ENCODE results near the gene CHRDL2.
"Not testable (repeated sequence)": the region's sequence is repeated elsewhere in the genome, so short reads cannot be mapped to it uniquely, and the experiment has no call there.

CHRDL2 gene

DNA sequence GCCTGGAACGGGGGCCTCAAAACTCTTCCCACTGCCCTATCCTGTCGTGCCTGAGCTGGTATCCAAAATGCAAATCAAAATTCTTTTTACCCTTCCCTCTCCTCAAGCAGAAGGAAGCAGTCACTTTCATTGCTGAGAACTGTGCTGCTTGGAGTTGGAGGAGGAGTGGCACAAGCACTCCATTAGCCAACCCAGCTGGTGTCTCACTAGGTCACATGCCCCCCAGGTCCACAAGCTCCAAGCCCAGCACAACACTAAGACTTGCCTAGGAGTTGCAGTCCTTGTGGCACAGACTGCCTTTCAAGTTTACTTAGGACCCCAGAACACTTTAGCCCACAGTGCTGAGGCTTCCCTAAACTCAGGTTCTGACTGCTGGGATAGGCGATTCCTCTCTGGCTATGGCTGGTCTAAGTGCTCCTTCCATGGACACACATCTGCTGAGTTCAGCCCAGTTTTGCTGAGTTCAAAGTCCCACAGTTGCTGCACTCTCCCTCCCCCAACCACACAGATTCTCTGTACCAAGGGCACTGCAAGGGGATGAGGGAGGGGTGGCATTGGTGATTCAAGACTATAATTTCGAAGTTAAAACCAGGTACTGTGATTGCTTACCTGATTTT, 68.6 kb downstream of the CHRDL2 start:
- no peaks in the 10 kb centered on the region for H3K4me1 Mint-ChIP-seq (ENCODE audit: low read depth)
- H3K9me3 Mint-ChIP-seq = peaks cover 7% of the 10 kb centered on the region
- peaks cover 22% of the 10 kb centered on the region for H3K36me3 Mint-ChIP-seq (ENCODE audit: low read depth)
- no peak overlapping the region for H3K27ac Mint-ChIP-seq
- no peaks in the 10 kb centered on the region for H3K27me3 Mint-ChIP-seq (ENCODE audit: low read depth)
- H3K4me3 Mint-ChIP-seq = no peak overlapping the region

DNA sequence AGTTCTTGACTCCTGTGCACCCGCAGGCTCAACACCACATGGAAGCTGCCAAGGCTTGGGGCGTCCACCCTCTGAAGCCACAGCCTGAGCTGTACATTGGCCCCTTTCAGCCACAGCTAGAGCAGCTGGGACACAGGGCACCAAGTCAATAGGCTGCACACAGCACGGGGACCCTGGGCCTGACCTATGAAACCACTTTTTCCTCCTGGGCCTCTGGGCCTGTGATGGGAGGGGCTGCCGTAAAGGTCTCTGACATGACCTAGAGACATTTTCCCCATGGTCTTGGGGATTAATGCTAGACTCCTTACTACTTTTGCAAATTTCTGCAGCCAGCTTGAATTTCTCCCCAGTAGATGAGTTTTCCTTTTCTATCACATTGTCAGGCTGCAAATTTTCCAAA, 72.1 kb downstream of the CHRDL2 start:
- not testable (repeated sequence) for H3K9me3 Mint-ChIP-seq; H3K27me3 Mint-ChIP-seq (ENCODE audit: low read depth); H3K4me1 Mint-ChIP-seq (ENCODE audit: low read depth); H3K27ac Mint-ChIP-seq; H3K4me3 Mint-ChIP-seq
- H3K36me3 Mint-ChIP-seq (ENCODE audit: low read depth) = peaks cover 34% of the 10 kb centered on the region

DNA sequence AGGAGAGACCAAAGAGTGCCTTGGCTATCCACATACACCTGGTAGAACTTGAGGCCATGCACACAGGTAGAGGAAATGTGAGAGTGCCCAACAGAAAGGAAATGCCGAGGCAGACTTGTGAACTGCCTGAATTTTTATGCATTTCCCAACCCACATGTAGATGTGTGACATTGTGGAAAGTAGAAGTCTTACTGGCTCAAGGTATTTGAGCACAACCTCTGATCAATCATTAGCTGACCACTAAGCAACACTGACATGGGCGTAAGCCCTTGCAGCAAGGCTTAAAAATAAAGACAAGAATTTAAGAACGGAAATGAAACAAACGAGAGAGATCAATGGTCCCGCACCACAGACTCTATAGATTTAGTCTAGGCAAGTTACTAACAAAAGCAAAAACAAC, 76.2 kb downstream of the CHRDL2 start:
- Mint-ChIP-seq H3K4me3 (no peak overlapping the region), H3K9me3 (no peaks in the 10 kb centered on the region), H3K27ac (no peak overlapping the region), H3K4me1 (ENCODE audit: low read depth) (no peaks in the 10 kb centered on the region), H3K36me3 (ENCODE audit: low read depth) (peaks cover 46% of the 10 kb centered on the region), H3K27me3 (ENCODE audit: low read depth) (no peaks in the 10 kb centered on the region)

DNA sequence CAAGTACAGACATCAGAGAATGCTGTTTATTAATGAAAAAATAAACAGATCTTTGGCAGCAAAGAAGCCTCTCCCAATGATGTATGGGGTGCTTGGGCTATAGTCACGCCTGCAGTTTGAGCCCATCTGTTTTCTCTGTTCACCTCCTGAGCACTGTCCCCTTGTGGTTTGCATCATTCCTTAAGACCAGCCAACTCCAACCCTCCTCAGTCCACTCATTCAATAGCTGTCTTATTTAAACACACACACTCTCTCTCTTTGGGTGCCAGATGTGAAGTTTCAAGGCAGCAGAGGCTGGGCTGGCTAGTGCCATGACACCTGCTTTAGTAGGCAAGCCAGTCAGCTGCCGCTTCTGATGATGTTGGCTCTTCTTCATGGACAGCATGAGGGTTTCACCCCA, 80.7 kb downstream of the CHRDL2 start:
- Mint-ChIP-seq H3K4me1 (ENCODE audit: low read depth) (no peaks in the 10 kb centered on the region), H3K36me3 (ENCODE audit: low read depth) (peaks cover 39% of the 10 kb centered on the region), H3K4me3 (no peak overlapping the region), H3K27ac (no peak overlapping the region), H3K9me3 (no peaks in the 10 kb centered on the region), H3K27me3 (ENCODE audit: low read depth) (no peaks in the 10 kb centered on the region)

DNA sequence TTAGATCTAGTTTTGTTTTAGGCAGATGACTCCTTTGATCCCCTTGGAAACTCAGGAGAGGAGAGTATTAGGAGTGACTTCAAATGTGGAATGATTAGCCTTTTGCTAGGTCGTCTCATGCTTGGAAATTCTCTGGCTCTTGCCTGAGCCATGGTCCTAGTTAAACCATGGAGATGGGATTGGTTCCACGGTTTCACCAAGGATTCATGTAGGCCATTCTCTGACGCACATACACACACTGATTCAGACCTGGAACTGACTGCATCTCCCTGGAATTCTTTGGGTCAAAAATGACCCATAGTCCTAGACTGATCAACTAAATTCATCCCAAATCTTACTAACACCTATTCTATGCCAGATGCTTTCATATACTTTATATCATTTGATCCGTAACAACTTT, 82.3 kb downstream of the CHRDL2 start:
- no peak overlapping the region for H3K4me3 Mint-ChIP-seq
- H3K27me3 Mint-ChIP-seq (ENCODE audit: low read depth) = no peaks in the 10 kb centered on the region
- H3K36me3 Mint-ChIP-seq (ENCODE audit: low read depth) = peaks cover 38% of the 10 kb centered on the region
- no peaks in the 10 kb centered on the region for H3K4me1 Mint-ChIP-seq (ENCODE audit: low read depth)
- H3K27ac Mint-ChIP-seq = no peak overlapping the region
- no peaks in the 10 kb centered on the region for H3K9me3 Mint-ChIP-seq

DNA sequence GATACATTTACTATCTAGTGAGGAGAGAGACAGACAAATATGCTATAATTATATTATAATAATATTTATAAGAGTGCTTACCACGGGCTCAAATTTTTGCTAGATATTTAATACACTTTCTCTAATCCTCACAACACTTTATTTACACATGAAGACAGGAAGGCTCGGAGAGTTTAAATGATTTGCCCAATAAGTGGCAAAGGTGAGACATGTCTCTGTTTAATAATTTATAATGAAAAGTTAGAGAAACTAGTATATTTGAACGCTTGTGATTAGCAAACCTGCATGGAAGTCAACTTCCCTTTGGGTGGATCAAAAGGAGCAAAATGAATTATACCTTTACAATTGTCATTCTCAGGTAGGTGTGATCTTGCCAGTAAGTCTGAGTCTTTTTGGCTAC, 83.4 kb downstream of the CHRDL2 start:
- no peaks in the 10 kb centered on the region for H3K27me3 Mint-ChIP-seq (ENCODE audit: low read depth)
- no peaks in the 10 kb centered on the region for H3K4me1 Mint-ChIP-seq (ENCODE audit: low read depth)
- H3K36me3 Mint-ChIP-seq (ENCODE audit: low read depth) = peaks cover 39% of the 10 kb centered on the region
- H3K4me3 Mint-ChIP-seq = no peak overlapping the region
- no peaks in the 10 kb centered on the region for H3K9me3 Mint-ChIP-seq
- H3K27ac Mint-ChIP-seq = no peak overlapping the region

DNA sequence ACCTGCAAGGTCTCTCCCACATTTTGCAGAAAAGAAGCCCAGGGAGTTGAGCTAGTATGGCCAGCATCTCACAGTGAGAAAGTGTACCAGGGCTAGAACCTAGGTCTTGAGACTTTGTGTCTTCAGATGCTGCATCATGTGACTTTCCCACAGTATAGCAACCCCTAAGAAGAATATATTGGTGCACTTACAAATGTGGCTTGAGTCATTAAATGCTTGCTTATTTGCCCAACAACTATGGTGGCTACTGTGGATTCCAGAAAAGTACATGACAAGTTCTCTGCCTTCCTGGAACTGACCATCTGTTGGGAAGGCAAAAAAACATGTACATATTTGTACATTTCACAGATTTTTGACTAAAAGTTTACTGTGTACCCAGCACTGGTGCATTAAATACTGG, 83.8 kb downstream of the CHRDL2 start:
- H3K4me1 Mint-ChIP-seq (ENCODE audit: low read depth) = no peaks in the 10 kb centered on the region
- no peaks in the 10 kb centered on the region for H3K27me3 Mint-ChIP-seq (ENCODE audit: low read depth)
- H3K4me3 Mint-ChIP-seq = no peak overlapping the region
- H3K36me3 Mint-ChIP-seq (ENCODE audit: low read depth) = peaks cover 40% of the 10 kb centered on the region
- H3K9me3 Mint-ChIP-seq = no peaks in the 10 kb centered on the region
- no peak overlapping the region for H3K27ac Mint-ChIP-seq

DNA sequence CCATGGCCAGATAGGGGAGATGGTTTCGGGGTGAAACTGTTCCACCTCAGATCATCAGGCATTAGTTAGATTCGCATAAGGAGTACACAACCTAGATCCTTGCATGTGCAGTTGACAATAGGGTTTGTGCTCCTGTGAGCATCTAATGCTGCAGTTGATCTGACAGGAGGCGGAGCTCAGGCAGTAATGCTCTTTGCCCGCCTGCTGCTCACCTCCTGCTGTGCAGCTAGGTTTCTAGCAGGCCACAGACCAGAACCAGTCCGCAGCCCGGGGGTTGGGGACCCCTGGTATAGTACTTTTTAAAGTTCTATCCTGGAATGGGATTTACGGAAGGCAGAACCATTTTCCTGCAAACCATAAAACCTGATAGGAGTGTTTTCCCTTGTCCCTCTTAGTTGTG, 84.3 kb downstream of the CHRDL2 start:
- H3K36me3 Mint-ChIP-seq (ENCODE audit: low read depth) = peaks cover 38% of the 10 kb centered on the region
- no peak overlapping the region for H3K27ac Mint-ChIP-seq
- H3K4me1 Mint-ChIP-seq (ENCODE audit: low read depth) = no peaks in the 10 kb centered on the region
- no peaks in the 10 kb centered on the region for H3K9me3 Mint-ChIP-seq
- H3K27me3 Mint-ChIP-seq (ENCODE audit: low read depth) = no peaks in the 10 kb centered on the region
- no peak overlapping the region for H3K4me3 Mint-ChIP-seq
